Colonic mucosa (tissue), 4 donors: ENCODE results near the gene TRPT1. TPM values are rescaled to one million over a fixed set of nuclear protein-coding genes. Genes with fewer than 3 reads are reported as not detected.
A peak's percentile ranks its signal among the peaks of the same experiment; 100 is the strongest.

Source experiments
- DNase-seq: peaks from one replicate; pipeline ENCODE4 v3.0.0-alpha.2; 2020
- H3K27ac ChIP-seq: fragments of 200-600 bp; one replicate; pipeline ENCODE4 v1.8.0; 2021
- H3K27me3 ChIP-seq: fragments of 200-600 bp; one replicate; pipeline ENCODE4 v1.8.0; 2021
- H3K36me3 ChIP-seq: fragments of 200-600 bp; one replicate; pipeline ENCODE4 v1.8.0; 2021
- H3K4me1 ChIP-seq: fragments of 200-600 bp; one replicate; pipeline ENCODE4 v1.8.0; 2021; ENCODE audit warnings: mild to moderate bottlenecking
- H3K4me3 ChIP-seq: fragments of 200-600 bp; one replicate; pipeline ENCODE4 v1.8.0; 2021
- H3K9ac ChIP-seq, 2 donors: one replicate each; pipeline ENCODE4 v1.7.0; 2013; ENCODE audit warnings: control low read depth in 2 of 2, low read depth in 2 of 2, low read length in 2 of 2
- H3K9me3 ChIP-seq: fragments of 200-600 bp; one replicate; pipeline ENCODE4 v1.8.0; 2021
- intact Hi-C: fragments of 100-400 bp; cut with DNase I; formaldehyde crosslinking; loops from one replicate; pipeline ENCODE4 v1.14.1; 2022
- total RNA-seq, 2 donors: library from RNA; stranded (reverse); fragmentation: NEBNext Ultra II Directional in 1 of 2; extraction: Animal tissue kit (Norgen Biotek cat#: 25700) in 1 of 2; gene quantifications; one replicate each; pipeline ENCODE4 v1.2.1, GENCODE V29; 2021
- TF ChIP-seq, protein P1 (sequence below): fragments of 200-600 bp; IDR thresholded peaks from one replicate; pipeline ENCODE4 v1.8.0; 2022; ENCODE audit warnings: antibody characterized with exemption, mild to moderate bottlenecking
- donor health status: healthy.
- donor health status: DM: no; HTN: no; CAD: no.
- donor health status: DM: no; HTN: no; CAD: no.

Gene TRPT1
- total RNA-seq, 2 donors from 2014 or later, result 52.3 to 63.6 TPM

GRCh38 chr11:64185693-64186491 lies 40.1 kb downstream of the TRPT1 start, which contains the start of gene STIP1:
Gene STIP1 (plus strand): TSS chr11:64186171. CDS start chr11:64186262, 91 bp downstream.
- Histone ChIP-seq H3K27me3 (no peaks in the 10 kb centered on the region), H3K36me3 (no peaks in the 10 kb centered on the region), H3K4me1 (no peaks in the 10 kb centered on the region), H3K27ac (peak within 1 kb of the TSS; percentile 88), H3K9ac (peak within 1 kb of the TSS; percentile 77 to 89), H3K4me3 (peak within 1 kb of the TSS; percentile 51), H3K9me3 (no peaks in the 10 kb centered on the region)
- intact Hi-C loops, result no loop called here
- TF ChIP-seq, protein P1, sequence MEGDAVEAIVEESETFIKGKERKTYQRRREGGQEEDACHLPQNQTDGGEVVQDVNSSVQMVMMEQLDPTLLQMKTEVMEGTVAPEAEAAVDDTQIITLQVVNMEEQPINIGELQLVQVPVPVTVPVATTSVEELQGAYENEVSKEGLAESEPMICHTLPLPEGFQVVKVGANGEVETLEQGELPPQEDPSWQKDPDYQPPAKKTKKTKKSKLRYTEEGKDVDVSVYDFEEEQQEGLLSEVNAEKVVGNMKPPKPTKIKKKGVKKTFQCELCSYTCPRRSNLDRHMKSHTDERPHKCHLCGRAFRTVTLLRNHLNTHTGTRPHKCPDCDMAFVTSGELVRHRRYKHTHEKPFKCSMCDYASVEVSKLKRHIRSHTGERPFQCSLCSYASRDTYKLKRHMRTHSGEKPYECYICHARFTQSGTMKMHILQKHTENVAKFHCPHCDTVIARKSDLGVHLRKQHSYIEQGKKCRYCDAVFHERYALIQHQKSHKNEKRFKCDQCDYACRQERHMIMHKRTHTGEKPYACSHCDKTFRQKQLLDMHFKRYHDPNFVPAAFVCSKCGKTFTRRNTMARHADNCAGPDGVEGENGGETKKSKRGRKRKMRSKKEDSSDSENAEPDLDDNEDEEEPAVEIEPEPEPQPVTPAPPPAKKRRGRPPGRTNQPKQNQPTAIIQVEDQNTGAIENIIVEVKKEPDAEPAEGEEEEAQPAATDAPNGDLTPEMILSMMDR, result no peak
- DNase-seq, result peak; percentile 99

GRCh38 chr11:64185175-64185692 lies 40.8 kb downstream of the TRPT1 start:
- H3K9me3 ChIP-seq, result no peaks in the 10 kb centered on the region
- DNase-seq, result peak; percentile 85
- no peaks in the 10 kb centered on the region for H3K27me3 ChIP-seq
- H3K36me3 ChIP-seq, result no peaks in the 10 kb centered on the region
- peak overlapping the region; percentile 77 to 89 for H3K9ac ChIP-seq
- H3K4me3 ChIP-seq, result peak overlapping the region; percentile 51
- H3K4me1 ChIP-seq, result no peaks in the 10 kb centered on the region
- intact Hi-C loops, result no loop called here
- H3K27ac ChIP-seq, result peak overlapping the region; percentile 88
- TF ChIP-seq, protein P1, result no peak

- DNase-seq, result no peak
- TF ChIP-seq, protein P1, result no peak
- Histone ChIP-seq H3K27me3 (no peaks in the 10 kb centered on the region), H3K9me3 (no peaks in the 10 kb centered on the region), H3K9ac (peak overlapping the region in 1 of 2 donors; percentile 27), H3K27ac (no peak overlapping the region), H3K4me1 (no peaks in the 10 kb centered on the region), H3K36me3 (no peaks in the 10 kb centered on the region), H3K4me3 (no peak overlapping the region)
- intact Hi-C loops, result no loop called here
Measured at GRCh38 chr11:64183890-64184289, 42.1 kb downstream of the TRPT1 start.

DNA sequence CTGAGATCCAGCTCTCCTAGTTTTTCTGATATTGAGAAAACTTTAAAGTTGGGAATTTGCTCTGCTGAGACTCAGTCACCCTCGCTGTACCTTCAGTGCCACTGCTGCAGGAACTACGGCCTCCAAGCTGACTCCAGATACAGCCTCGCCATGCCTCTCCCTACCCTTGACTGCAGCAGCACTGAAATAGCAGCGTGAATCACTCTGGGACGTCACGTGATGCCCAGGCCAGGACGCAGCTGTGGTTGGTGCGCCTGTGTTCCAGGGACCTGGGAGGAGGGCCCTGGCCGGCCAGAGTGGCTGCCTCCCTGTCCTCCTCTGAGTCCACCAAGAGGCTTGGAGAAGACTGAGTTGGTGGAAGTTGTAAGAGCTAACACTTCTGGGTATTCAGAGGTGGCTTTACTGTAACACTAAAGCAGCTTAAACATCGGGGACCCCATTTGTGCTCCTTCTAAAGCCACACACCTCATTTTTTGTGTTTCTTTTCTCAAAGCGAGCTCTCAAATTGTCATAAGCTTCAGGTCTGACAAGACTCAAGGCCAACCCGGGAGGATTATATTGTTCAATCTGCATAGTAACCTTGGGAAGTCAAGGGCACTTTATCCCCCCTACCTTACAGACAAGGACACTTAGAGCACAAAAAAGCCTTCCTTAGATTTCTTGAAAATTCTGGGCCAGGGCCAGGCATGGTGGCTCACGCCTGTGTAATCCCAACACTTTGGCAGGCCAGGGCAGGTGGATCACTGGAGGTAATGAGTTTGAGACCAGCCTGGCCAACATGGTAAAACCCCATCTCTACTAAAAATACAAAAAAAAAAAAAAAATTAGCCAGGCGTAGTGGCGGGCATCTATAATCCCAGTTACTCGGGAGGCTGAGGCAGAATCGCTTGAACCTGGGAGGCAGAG lies 44.2 kb downstream of the TRPT1 start:
- no peaks in the 10 kb centered on the region for H3K9me3 ChIP-seq
- H3K27ac ChIP-seq, result peak overlapping the region; percentile 10
- H3K9ac ChIP-seq, result peak overlapping the region in 1 of 2 donors; percentile 81
- no peaks in the 10 kb centered on the region for H3K36me3 ChIP-seq
- no peaks in the 10 kb centered on the region for H3K4me1 ChIP-seq
- no peak overlapping the region for H3K4me3 ChIP-seq
- H3K27me3 ChIP-seq, result no peaks in the 10 kb centered on the region
- peak; percentile 94 for DNase-seq
- intact Hi-C loops, result no loop called here
- TF ChIP-seq, protein P1, result no peak

DNA sequence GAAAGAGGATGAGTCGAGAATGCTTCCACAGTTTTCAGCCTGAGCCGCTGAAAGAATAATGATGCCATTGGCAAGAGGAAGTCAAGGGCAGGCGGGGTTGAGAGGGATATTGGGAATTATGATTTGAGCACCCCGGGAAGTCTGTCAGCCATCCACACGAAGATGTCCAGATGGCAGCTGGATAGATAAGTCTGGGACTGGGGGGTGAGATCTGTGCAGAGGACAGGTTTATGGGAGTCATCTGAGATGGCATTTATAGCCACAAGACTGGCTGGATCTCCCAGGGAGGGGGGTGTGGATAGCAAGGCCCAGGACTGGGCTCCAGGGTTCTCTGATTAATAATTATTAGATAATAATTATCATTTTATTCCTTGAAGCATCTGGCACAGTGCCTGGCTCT lies 45.1 kb downstream of the TRPT1 start:
- Histone ChIP-seq H3K27ac (peak overlapping the region; percentile 10), H3K9ac (peak overlapping the region; percentile 61 to 81), H3K4me1 (no peaks in the 10 kb centered on the region), H3K36me3 (no peaks in the 10 kb centered on the region), H3K9me3 (no peaks in the 10 kb centered on the region), H3K27me3 (no peaks in the 10 kb centered on the region), H3K4me3 (no peak overlapping the region)
- TF ChIP-seq, protein P1, result no peak
- no peak for DNase-seq
- intact Hi-C loops, result no loop called here
